ENCODE results near the gene TTC7B.

The TTC7B gene

GRCh38 chr14:90741682-90741946 lies 74.6 kb downstream of the TTC7B start:
- no peak for DNase-seq (ENCODE audit: low read depth in 2 of 2)

GRCh38 chr14:90740946-90741681 lies 75.1 kb downstream of the TTC7B start:
- DNase-seq (ENCODE audit: low read depth in 2 of 2), result no peak

- no peak for DNase-seq (ENCODE audit: low read depth in 2 of 2)
These were observed 76.1 kb downstream of the TTC7B start for GRCh38 chr14:90740081-90740480.

- no peak for DNase-seq (ENCODE audit: low read depth in 2 of 2)
These were observed 76.7 kb downstream of the TTC7B start for GRCh38 chr14:90739318-90740068.

GRCh38 chr14:90733139-90733808 lies 83.0 kb downstream of the TTC7B start:
- no peak for DNase-seq (ENCODE audit: low read depth in 2 of 2)

GRCh38 chr14:90732718-90733117 lies 83.5 kb downstream of the TTC7B start:
- DNase-seq (ENCODE audit: low read depth in 2 of 2), result no peak

- DNase-seq (ENCODE audit: low read depth in 2 of 2), result no peak
These were observed 84.1 kb downstream of the TTC7B start for GRCh38 chr14:90732139-90732538.

- DNase-seq (ENCODE audit: low read depth in 2 of 2), result no peak
These were observed 84.7 kb downstream of the TTC7B start for GRCh38 chr14:90731487-90731886.

GRCh38 chr14:90730206-90730766 lies 85.9 kb downstream of the TTC7B start:
- no peak for DNase-seq (ENCODE audit: low read depth in 2 of 2)

GRCh38 chr14:90728951-90729350 lies 87.3 kb downstream of the TTC7B start:
- no peak for DNase-seq (ENCODE audit: low read depth in 2 of 2)

- DNase-seq (ENCODE audit: low read depth in 2 of 2), result no peak
These were observed 89.1 kb downstream of the TTC7B start for GRCh38 chr14:90727082-90727481.

GRCh38 chr14:90726656-90727055 lies 89.6 kb downstream of the TTC7B start:
- no peak for DNase-seq (ENCODE audit: low read depth in 2 of 2)

GRCh38 chr14:90724866-90725265 lies 91.4 kb downstream of the TTC7B start:
- no peak for DNase-seq (ENCODE audit: low read depth in 2 of 2)

GRCh38 chr14:90722590-90722989 lies 93.6 kb downstream of the TTC7B start:
- DNase-seq (ENCODE audit: low read depth in 2 of 2), result no peak

GRCh38 chr14:90721619-90722305 lies 94.5 kb downstream of the TTC7B start:
- DNase-seq (ENCODE audit: low read depth in 2 of 2), result no peak

- no peak for DNase-seq (ENCODE audit: low read depth in 2 of 2)
These were observed 95.4 kb downstream of the TTC7B start for GRCh38 chr14:90720832-90721231.

- no peak for DNase-seq (ENCODE audit: low read depth in 2 of 2)
These were observed 95.9 kb downstream of the TTC7B start for GRCh38 chr14:90720336-90720735.

GRCh38 chr14:90717916-90718315 lies 98.3 kb downstream of the TTC7B start:
- DNase-seq (ENCODE audit: low read depth in 2 of 2), result no peak

GRCh38 chr14:90715993-90716392 lies 100.2 kb downstream of the TTC7B start:
- DNase-seq (ENCODE audit: low read depth in 2 of 2), result no peak

GRCh38 chr14:90715495-90715894 lies 100.7 kb downstream of the TTC7B start:
- DNase-seq (ENCODE audit: low read depth in 2 of 2), result no peak

GRCh38 chr14:90714811-90715210 lies 101.4 kb downstream of the TTC7B start:
- DNase-seq (ENCODE audit: low read depth in 2 of 2), result no peak

GRCh38 chr14:90704738-90705392 lies 111.4 kb downstream of the TTC7B start:
- DNase-seq (ENCODE audit: low read depth in 2 of 2), result no peak

Data from stimulated activated CD4-positive, alpha-beta T cell treated with anti-CD3 and anti-CD28 coated beads, Interleukin-12 subunit alpha, Interleukin-12 subunit beta, amount 100 ng/mL, for 24 hours (primary cell).